GM12801 (cell line): ENCODE measurements around the gene NADK2.

Experiments used
- TF ChIP-seq, protein P1 (sequence below): IDR thresholded peaks from one replicate; pipeline ENCODE4 v1.5.1; 2011; ENCODE audit warnings: control low read depth; ENCODE audit not compliant: insufficient read length; ENCODE audit errors: extremely low read depth

The NADK2 gene

GRCh38 chr5:36236801-36237200 lies 4.9 kb downstream of the NADK2 start:
- TF ChIP-seq, protein P1, sequence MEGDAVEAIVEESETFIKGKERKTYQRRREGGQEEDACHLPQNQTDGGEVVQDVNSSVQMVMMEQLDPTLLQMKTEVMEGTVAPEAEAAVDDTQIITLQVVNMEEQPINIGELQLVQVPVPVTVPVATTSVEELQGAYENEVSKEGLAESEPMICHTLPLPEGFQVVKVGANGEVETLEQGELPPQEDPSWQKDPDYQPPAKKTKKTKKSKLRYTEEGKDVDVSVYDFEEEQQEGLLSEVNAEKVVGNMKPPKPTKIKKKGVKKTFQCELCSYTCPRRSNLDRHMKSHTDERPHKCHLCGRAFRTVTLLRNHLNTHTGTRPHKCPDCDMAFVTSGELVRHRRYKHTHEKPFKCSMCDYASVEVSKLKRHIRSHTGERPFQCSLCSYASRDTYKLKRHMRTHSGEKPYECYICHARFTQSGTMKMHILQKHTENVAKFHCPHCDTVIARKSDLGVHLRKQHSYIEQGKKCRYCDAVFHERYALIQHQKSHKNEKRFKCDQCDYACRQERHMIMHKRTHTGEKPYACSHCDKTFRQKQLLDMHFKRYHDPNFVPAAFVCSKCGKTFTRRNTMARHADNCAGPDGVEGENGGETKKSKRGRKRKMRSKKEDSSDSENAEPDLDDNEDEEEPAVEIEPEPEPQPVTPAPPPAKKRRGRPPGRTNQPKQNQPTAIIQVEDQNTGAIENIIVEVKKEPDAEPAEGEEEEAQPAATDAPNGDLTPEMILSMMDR: no peak

DNA sequence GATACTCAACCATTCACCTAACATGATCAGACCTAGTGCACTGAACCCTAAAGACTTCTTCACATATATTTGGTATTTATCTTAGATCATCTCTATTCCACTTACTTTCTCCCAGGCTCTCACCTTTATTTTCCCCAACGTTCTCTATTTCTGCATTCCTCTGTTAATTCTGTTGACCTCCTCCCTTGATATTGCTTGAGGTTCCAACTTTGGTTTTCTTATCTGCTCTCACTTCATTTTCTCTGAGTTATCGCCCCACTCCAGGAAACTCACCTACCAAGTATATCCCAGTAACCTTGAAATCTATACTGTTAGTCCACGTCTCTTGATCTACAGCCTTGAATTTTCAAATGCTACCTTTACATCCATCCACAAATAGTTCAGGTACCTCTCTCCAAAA lies 9.2 kb downstream of the NADK2 start:
- TF ChIP-seq, protein P1: no peak

GRCh38 chr5:36230151-36230790 lies 11.5 kb downstream of the NADK2 start:
- TF ChIP-seq, protein P1: no peak

GRCh38 chr5:36228505-36228904 lies 13.2 kb downstream of the NADK2 start:
- TF ChIP-seq, protein P1: no peak

DNA sequence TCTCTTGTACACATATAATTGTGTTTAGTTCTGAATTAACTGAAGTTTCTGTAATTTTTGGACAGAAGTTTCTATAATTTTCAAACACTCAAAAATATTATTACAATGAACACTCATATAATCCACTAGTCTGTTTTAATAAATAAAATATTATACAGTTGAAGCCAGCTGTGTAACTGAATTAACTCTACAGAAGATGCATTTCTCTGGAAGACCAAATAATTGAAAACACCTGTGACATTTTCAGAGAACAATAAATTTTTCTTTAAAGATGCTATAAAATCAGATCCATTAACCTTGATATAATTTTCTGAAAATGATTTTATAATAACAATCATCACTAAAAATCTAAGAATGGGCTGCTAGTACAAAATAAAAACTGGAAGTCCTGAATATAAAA lies 14.7 kb downstream of the NADK2 start:
- TF ChIP-seq, protein P1: no peak

GRCh38 chr5:36222620-36223019 lies 19.1 kb downstream of the NADK2 start:
- TF ChIP-seq, protein P1: no peak

DNA sequence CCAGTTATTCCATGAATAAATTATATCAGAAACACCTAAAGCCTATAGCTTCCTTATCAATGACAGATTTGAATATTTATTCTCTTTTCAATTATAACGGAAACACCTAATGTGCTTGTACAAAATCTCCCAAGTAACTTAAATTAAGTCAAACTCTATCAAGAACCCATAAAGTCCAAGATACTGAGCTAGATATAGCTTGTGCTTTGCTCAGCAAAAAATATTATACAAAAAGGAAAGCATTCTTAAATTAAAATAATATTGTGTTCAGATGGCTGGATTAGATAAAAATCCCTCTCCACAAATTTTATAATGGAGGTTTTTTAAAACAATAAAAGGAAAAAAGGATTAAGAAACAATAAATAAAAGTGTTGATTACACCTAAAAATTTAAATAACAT lies 23.7 kb downstream of the NADK2 start:
- TF ChIP-seq, protein P1: no peak

GRCh38 chr5:36217567-36217966 lies 24.2 kb downstream of the NADK2 start:
- TF ChIP-seq, protein P1: no peak
